Measurements from ENCODE around the gene IL1RL2.

Gene IL1RL2

DNA sequence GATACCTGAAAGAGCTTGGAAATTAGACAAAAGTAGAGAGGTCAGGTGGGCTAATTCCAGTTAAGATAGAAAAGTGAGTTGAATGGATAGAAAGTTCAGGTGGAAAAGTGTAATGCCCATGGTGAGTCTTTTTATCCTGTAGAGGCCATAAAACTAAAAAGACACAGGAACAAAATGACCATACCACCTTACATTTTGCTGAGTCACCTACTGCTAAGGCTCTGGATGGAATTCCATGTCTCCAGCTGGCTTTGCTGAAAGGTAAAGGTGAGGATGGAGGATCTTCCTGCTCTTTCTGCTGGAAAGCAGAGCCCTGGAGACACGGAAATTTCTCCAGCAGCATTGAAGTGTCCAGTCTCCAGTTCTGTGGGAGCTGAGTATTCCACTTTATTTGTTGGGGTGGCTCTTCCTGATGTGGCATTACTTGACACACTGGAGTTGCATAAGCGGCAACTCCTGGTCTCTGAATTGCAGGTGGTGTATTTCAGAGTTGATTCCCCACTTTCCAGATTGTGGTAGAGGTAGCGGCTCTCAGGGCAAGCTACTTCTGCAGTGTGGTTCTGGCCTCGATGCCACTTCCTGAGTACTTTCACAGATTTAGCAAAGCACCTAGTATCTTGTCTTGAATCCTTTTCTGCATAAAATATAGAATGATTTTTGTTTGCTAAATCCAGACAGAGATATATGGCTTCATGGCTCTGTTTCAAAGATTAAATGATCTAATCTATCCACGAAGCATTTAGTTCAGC lies 10.7 kb downstream of the IL1RL2 start:
- DNase-seq = no peak

DNA sequence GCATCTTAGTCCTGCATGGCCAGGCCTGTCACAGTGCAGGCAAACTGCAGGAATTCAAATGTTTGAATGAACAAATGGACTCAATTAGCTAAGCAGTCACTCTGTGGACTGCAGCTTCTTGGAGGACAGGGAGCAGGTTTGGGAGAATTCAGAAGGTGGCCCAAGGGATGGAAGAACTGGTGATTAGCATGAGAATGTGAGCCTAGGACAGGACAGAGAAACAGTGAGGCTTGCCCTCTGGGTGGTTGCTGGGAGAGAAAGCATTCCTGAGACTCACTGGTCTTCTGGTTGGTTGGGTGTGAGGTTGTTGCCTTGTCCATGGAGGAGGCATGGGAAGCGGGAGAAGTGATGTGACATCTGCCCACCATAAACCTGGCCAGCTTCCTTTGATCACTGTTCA lies 13.7 kb downstream of the IL1RL2 start:
- no peak for DNase-seq

DNA sequence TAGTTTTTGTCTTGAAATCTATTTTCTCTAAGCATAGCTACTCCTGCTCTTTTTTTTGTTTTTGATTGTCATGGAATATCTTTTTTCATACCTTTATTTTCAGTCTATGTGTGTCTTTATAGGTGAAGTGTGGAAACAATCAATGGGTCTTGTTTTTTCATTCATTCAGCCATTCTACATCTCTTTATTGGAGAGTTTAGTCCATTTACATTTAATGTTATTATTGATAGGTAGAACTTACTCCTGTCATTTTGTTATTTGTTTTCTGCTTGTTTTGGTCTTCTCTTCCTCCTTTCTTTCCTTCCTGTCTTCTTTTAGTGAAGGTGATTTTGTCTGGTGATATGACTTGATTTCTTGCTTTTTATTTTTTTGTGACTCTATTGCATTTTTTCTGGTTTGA lies 17.8 kb downstream of the IL1RL2 start:
- no peak for DNase-seq

DNA sequence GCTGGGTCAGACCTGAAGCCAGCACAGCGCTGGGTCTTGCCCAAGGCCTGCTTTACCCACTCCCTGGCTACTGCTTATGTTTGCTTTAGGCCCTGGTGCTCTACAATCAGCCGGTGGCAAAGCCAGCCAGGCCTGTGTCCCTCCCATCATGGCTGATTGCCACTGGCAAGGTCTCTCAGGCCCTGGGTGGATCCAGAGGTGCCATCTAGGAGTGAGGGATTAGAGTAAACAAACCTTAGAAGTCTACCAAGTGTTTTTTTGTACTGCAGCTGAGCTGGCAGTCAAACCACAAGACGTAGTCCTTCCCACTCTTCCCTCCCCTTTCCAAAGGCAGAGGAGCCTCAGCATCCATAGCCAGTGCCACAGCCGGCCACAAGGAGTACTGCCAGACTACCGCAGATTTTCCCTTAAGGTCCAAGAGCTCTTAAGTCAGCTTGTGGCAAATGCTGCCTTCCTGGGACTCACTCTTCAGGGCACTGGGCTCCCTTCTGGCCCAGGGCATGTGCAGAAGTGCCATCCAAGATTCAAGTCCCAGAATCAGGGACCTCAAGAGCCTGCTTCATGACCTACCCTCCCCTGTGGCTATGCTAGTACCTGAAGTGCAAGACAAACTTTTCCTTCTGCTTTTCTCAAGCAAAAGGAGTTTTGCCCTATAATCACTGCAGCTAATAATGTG lies 20.0 kb downstream of the IL1RL2 start:
- no peak for DNase-seq

DNA sequence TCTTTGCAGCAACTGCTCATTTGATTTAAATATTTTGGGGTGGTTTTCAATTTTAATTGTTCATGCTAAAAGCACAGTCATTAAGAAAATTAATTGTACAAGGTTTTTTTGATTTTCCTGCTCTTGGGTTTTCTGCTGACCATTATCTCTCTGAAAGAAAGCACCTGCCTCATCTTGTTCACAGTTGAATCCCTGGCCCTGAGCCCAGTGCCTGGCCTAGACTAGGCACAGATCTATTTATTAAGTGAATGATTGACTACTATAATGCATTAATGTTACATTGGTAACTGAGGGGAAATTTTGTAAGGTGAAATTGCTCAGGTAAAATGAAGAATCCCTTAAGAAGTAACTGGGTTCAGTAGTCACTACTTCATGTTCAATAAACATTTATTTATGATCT lies 22.0 kb downstream of the IL1RL2 start:
- no peak for DNase-seq

DNA sequence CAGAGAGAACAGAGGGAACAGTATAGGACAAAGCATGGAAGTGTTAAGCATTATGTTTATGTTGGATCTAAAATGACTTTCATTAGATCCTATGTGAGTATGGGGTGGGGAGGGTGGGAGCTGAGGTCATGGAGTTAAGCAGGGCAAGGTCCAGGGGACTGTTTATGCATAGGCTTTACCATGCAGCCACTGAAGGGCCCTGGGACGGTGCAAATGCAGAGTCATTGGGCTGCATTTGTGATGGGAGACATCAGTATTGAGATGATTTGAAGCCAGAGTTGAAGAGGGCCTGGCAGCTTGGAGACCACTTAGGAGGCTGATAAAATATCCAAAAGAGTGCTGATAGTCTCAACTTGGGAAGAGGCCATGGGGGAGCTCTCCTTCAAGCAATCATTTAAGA lies 22.7 kb downstream of the IL1RL2 start:
- no peak for DNase-seq

DNA sequence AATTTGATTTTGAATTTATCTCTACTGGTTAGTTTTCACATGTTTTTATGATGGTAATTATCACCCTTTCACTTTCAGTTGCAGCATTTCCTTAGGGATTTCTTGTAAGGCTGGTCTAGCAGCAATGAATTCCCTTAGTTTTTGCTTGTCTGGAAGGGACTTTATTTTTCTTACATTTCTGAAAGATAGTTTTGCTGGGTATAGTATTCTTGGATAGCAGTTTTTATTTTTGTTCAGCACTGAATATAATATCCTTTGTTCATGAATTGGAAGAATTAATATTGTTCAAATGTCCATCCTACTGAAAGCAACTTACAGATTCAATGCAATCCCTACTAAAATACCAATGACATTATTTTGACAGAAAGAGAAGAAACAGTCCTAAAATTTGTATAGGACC lies 30.2 kb downstream of the IL1RL2 start:
- no peak for DNase-seq

DNA sequence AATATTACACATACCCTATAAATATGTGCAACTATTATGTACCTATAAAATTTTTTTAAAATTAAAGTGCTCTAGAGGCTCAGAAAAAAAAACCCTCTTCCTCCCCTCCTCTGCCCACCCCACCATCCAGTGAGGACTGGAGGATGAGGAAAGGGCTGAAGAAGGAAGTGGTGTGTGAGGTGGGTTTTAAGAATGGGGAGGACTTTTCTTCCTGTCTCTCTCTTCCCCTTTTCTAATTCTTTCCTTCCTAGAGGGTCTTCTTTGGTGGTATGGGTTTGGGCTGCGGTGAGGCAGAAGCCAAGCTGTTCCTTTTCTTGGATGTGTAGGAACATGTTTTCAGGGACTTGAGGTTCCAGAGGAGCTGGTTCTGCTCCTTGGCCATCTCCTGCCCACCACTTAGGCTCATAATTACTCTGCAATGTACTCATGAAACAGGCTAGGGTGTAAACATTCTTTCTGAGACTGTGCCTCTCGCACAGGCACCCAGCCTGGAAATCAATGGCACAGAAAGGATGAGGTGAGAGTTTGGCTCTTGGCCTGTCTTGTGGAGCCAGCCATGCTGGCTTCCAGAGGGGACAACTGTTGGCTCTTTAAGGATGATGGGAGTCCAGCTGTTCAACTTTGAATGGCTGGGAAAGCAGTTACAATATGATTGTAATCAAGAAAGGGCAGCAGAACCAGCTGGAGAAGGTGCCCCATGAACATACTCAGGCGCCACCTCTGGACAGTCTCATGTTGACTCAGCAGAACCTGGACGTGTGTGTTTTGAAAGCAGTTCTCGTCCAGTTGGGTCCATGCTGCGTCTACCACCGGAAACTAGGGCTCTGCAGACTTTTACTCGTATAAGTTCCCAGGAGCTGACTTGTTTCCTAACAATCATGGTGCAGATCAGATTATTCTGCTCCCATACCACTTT lies 38.3 kb downstream of the IL1RL2 start:
- DNase-seq = no peak

DNA sequence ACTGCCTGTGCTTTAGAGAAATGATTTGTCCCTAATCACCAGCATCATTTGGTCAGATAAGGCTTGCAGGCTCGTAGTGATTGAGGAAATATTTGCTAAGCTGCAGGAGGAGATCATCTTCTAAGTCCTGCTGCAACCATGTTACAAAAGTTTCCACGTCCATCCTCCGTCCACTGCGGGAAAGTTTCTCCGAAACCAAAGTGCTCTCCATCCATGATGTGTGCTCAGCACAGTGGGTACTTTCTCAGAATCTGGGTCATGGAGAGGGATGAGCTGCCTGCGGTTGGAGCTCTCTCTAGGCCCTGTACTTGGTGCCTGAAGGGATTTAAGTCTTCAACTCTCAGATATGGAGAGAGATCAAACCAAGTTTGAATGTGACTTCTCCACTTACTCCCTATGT lies 39.3 kb downstream of the IL1RL2 start:
- DNase-seq = no peak

DNA sequence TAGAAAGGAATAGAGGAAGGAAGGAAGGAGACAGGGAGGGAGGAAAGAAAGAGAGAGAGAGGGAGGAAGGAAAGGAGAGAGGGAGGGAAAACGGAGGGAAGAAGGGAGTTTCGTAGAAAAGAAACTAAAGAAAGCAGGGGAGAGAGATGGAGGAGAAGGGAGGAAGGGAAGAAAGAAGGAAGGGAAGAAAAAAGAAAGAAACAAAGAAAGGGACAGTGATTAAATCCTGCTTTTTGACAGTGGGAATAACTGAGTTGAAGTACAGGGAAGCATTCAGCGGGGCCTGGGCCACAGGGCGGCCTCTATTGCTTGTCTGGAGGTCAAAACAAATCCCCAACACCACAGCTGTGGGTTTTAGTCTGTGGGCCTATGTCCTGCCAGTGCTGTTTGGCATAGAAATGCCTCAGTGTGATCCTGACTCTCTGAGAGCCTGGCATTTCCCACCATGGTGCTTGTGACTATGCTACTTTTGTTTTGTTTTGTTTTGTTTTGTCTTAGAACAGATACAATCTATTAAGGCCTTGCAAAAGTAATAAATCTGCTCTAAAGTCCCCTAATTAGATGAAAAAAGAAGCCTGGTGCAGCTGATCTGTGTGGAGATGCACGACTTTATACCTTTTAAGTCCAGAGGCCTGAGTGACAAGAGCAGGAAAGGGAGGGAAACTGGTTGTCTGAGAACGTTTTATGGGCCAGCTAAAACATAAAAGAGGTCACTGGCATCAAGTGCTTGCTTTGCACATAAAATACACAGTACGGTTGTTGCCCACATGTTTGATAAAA lies 40.0 kb downstream of the IL1RL2 start:
- no peak for DNase-seq

DNA sequence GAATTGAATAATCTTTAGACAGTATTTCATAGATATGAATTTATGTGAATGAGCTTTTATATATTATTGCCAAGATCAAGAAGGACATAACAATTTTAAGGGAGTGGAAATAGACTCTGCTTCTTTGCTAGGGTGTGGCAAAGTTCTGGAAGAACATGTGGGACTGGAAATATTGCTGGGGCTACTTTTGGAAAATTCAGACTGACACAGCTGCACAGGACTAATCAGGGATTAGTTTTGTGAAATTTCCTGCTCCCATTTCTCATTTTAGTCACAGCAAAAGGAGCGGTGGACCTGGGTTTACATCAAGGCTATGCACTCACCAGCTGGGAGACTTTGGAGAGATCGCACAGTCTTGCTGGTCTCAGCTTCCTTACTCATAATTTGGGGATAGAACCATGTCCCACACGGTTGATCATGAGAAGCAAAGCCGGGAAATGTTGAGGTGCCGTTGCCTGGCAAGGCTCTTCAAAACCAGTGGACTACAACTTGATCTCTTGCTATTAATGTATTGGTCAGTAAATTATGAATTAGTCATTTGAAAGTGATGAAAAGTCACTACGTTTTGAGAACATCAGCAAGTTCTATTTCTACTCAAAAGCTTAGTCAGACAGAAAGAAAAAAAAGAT lies 42.4 kb downstream of the IL1RL2 start:
- DNase-seq = no peak

DNA sequence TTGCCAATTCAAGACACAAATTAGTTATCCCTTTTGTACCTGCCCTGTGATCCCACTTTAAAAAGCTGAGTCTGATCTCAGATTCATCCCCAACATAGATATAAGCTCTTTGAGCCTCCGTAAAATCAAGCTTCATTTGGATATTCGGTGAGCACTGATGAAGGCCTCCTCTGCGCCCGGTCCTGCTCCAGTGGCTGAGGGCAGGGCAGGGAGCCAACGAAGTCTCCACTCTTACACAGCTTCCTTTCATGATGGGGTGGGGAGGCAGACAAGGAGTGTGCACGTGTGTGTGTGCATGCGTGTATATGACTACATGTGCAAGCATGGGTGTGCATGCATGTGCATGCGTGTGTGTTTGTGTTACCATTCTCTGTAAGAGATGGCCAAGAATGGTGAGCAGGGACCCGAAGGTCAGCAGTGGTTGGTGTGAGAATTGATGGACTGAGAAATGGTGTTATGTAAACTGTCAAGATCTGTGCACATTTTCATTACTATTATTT lies 43.6 kb downstream of the IL1RL2 start:
- DNase-seq = no peak

DNA sequence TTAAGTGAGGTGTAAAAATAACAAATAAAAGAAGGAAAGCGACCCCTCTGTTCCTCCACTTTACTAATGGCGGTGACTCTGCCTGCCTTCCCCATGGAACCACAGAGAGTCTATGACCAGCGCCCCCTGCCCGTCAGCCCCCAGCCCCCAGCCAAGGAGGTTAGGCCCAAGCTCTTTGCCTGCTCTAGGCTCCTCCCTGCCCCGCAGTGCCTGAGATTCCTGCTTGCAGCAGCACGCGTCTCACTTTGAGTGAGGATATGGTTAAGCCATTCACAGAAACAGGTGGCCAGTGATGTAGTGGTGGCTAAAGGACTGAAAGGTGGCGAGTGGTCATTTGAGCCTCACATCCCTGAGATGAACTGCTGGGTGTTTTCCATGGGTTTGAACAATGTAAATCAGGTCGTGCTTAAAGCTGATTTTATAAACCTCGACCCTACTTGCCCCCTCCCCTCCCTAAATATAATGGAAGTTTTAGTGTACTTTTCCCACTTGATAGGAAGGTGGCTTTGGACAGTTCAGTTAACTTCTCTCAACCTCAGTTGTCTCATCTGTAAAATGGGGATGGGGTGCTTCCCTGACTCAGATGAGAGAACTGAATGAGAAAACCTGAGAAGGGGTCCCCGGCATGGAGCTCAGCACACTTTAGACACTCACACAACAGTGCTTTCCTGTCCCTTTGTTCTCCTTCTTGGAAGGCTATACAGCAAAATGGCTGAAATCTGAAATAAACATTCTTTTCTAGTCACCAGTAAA lies 46.5 kb downstream of the IL1RL2 start:
- DNase-seq = no peak

DNA sequence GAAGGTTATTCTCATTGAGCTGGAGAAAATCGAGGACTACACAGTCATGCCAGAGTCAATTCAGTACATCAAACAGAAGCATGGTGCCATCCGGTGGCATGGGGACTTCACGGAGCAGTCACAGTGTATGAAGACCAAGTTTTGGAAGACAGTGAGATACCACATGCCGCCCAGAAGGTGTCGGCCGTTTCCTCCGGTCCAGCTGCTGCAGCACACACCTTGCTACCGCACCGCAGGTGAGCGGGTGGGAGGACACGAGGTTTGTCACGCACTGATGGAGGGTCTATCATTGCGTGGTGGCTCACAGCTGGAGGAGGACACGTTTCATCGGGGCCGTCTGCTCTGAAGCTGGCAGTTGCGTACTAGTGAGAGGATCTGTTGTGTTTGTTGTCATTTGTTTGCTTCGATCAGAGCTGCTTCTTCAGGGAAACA lies 48.2 kb downstream of the IL1RL2 start:
- DNase-seq = no peak

DNA sequence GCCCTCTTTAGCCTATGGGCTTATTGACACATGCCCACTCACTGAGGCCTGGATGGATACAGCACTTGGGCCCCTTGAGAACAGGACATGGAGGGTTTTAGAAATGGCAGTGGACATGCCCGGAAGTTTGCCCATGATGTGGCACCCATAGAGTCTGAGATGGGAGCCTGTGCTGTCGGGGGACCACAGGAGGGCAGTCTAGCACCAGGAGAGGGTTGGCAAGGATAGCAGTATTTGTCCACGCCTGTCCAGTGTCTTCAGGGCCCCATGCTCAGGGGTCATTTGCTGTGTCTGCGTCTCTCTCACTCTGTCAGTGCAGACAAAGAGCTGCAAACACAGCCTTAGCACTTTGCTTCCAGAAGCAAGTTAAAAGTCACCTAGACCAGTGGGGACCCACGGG lies 48.7 kb downstream of the IL1RL2 start:
- no peak for DNase-seq

DNA sequence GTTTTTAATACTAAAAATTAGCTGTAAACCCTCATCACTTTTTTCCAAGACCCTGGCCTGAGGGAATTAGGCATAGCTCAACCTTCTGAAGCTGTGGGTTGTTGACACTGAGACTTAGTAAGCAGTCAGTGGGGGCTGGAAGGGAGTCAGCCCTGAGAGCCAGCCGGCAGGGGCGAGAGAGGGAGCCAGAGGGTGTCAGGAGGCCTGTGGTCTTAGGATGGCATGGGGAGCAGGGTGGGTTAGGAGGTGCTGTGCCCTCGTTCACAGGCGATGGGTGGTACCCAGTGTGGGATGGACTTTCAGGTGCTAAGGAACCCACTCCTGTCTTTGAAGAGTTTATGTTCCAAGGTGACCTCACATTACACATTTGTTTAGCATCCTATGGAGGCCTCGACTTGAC lies 49.3 kb downstream of the IL1RL2 start:
- no peak for DNase-seq

DNA sequence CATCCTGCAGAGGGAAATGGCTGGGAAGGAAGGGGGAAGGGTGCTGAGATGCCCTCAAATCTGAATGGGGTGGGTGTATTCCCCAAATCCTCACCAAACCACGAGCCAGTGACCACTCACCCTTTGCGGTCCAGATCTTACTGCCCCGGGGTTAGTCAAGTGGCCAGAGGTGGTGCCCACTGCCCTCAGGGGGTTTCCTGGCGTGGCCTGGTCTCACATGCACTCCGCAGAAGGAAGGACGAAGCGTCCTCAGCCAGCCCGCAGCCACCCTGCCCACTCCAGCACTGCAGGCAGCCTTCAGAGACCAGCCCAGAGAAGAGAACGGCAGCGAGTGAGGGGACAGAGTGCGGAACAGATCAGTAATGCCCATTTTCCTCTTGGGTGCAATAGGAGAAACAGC lies 50.4 kb downstream of the IL1RL2 start:
- DNase-seq = no peak

DNA sequence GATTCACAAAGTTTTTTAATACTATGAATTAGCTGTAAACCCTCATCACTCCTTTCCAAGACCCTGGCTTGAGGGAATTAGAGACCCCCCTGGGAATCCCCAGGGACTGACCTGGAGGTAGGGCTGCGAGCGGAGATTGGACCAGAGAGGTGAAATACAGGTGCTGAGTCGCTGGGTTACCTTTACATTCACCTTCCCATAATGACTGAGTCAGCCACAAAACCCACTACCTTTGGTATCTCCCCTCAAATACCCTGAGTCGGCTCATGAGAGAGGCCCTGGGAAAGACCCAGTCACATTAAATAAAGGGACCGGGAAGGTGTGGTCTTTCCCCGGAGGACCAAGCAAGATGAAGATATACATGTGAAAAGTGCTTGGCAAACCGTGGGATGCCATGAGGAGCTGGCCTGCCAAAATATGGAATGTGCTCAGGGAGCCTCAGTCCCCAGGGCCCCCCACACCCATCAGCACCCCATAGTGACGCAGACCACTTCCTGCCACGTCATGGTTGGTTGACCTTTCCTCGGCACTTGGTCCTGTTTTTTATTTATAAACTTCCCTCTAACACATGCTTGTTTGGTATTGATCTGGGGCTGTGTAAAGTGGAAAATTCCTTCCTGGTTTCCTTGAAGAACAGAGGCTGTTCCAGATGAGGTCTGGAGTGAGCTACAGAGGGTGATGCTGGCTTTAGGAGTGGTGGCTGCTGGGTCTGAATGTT lies 51.4 kb downstream of the IL1RL2 start:
- no peak for DNase-seq

DNA sequence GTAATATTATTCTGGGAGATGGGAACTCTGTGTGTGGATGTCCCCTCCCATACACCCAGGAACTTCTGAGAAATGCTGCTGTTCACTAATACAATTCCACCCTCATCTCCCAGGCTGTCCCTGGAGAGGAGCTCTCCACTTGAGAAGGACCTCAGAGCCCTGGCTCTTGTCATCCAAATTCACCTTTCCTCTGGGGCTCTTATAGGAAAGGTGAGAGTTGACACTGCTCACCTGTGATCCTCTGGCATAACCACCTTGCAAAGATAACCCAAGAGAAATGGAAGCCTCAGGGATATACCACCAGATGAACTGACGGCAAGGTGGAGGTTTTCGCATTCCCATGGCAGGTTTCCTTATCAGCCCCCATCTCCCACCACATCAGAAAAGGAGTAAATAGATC lies 52.0 kb downstream of the IL1RL2 start:
- DNase-seq = no peak

DNA sequence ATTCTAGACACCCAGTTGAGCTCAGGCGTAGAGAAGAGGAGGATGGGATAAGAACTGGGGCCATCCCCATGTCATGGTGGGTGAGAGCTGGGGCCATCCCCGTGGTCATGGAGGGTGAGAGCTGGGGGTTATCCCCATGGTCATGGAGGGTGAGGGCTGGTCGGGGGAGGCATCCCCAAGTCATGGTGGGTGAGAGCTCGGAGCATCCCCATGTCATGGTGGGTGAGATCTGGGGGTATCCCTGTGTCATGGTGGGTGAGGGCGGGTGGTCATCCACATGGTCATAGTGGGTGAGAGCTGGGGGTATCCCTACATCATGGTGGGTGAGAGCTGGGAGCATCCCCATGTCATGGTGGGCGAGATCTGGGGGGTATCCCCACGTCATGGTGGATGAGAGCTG lies 52.5 kb downstream of the IL1RL2 start:
- DNase-seq = no peak
